GM23338 (cell line): ENCODE results near the gene TREML4.

Experiments
- EZH2 ChIP-seq: fragments of 200-600 bp; sonication (generic); IDR thresholded peaks from one replicate; pipeline ENCODE4 v1.8.0; 2017; ENCODE audit warnings: antibody characterized with exemption, mild to moderate bottlenecking, low read depth; ENCODE audit not compliant: unreplicated experiment
- EZH2phosphoT487 ChIP-seq: fragments of 200-600 bp; sonication (generic); IDR thresholded peaks from one replicate; pipeline ENCODE4 v1.8.1; 2018; ENCODE audit warnings: antibody characterized with exemption; ENCODE audit not compliant: unreplicated experiment
- JUNB ChIP-seq: IDR thresholded peaks from one replicate; pipeline ENCODE4 v1.6.1; 2016; ENCODE audit warnings: antibody characterized with exemption; ENCODE audit not compliant: unreplicated experiment
- POLR2AphosphoS5 ChIP-seq: IDR thresholded peaks from 2 replicates; pipeline ENCODE4 v1.6.1; 2016; ENCODE audit warnings: antibody characterized with exemption, low read depth
- STAT1 ChIP-seq: IDR thresholded peaks from one replicate; pipeline ENCODE4 v1.6.1; 2016; ENCODE audit warnings: antibody characterized with exemption; ENCODE audit not compliant: unreplicated experiment
- TF ChIP-seq, protein P1 (sequence below), 2 experiments: fragments of 200-600 bp in 1 of 2; sonication (generic) in 1 of 2; conservative IDR thresholded peaks; 2 replicates each; pipeline versions ENCODE4 v1.5.1 to v1.6.1; 2016 to 2017; ENCODE audit warnings: antibody characterized with exemption in 2 of 2, low read depth in 2 of 2, mild to moderate bottlenecking in 2 of 2, moderate library complexity in 1 of 2
- TF ChIP-seq, protein P2 (sequence below): IDR thresholded peaks from one replicate; pipeline ENCODE4 v1.6.1; 2018; ENCODE audit warnings: antibody characterized with exemption; ENCODE audit not compliant: unreplicated experiment

DNA sequence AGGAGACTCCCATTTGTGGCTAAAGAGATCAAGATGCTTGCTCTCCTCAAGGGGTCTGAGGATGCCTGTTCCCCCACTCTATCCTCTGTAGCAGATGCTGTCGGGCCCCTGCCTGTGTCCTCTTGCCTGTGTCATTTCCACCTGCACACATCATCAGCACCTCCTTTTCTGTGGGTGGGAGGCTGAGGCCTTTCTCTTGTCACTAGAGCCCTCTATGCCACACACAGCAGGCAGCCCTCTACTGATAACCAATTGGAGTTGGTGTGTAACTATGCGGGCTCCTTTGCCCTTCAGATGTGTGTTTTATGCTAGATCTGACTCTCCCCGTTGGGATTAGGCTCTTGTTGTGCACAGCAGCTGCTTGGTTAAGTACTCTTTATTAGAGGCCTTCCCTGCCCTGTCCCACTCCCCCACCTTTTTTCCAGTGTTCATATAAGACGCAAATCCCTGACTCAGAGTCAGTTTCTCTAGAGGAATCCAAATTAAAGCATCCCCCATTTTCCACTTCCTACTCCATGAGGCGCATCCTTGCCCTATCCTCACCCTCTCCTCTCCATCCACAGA, 34.9 kb upstream of the TREML4 start:
- TF ChIP-seq, protein P1, sequence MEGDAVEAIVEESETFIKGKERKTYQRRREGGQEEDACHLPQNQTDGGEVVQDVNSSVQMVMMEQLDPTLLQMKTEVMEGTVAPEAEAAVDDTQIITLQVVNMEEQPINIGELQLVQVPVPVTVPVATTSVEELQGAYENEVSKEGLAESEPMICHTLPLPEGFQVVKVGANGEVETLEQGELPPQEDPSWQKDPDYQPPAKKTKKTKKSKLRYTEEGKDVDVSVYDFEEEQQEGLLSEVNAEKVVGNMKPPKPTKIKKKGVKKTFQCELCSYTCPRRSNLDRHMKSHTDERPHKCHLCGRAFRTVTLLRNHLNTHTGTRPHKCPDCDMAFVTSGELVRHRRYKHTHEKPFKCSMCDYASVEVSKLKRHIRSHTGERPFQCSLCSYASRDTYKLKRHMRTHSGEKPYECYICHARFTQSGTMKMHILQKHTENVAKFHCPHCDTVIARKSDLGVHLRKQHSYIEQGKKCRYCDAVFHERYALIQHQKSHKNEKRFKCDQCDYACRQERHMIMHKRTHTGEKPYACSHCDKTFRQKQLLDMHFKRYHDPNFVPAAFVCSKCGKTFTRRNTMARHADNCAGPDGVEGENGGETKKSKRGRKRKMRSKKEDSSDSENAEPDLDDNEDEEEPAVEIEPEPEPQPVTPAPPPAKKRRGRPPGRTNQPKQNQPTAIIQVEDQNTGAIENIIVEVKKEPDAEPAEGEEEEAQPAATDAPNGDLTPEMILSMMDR (conservative IDR thresholded peaks at IDR 0.05; ENCODE audit: low read depth in 2 of 2), result no peak
- no peak for TF ChIP-seq EZH2phosphoT487
- TF ChIP-seq, protein P2, sequence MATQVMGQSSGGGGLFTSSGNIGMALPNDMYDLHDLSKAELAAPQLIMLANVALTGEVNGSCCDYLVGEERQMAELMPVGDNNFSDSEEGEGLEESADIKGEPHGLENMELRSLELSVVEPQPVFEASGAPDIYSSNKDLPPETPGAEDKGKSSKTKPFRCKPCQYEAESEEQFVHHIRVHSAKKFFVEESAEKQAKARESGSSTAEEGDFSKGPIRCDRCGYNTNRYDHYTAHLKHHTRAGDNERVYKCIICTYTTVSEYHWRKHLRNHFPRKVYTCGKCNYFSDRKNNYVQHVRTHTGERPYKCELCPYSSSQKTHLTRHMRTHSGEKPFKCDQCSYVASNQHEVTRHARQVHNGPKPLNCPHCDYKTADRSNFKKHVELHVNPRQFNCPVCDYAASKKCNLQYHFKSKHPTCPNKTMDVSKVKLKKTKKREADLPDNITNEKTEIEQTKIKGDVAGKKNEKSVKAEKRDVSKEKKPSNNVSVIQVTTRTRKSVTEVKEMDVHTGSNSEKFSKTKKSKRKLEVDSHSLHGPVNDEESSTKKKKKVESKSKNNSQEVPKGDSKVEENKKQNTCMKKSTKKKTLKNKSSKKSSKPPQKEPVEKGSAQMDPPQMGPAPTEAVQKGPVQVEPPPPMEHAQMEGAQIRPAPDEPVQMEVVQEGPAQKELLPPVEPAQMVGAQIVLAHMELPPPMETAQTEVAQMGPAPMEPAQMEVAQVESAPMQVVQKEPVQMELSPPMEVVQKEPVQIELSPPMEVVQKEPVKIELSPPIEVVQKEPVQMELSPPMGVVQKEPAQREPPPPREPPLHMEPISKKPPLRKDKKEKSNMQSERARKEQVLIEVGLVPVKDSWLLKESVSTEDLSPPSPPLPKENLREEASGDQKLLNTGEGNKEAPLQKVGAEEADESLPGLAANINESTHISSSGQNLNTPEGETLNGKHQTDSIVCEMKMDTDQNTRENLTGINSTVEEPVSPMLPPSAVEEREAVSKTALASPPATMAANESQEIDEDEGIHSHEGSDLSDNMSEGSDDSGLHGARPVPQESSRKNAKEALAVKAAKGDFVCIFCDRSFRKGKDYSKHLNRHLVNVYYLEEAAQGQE, result no peak
- no peak for TF ChIP-seq JUNB
- no peak for TF ChIP-seq EZH2
- no peak for TF ChIP-seq POLR2AphosphoS5
- no peak for TF ChIP-seq STAT1
